Stimulated activated CD8-positive, alpha-beta memory T cell treated with anti-CD3 and anti-CD28 coated beads, Interleukin-4, amount 100 ng/mL, for 24 hours (primary cell): ENCODE data around the gene FAT1.

Source experiments
- DNase-seq: peaks from one replicate; pipeline ENCODE4 v3.0.0-alpha.2; 2020; ENCODE audit warnings: low read depth

FAT1 gene

DNA sequence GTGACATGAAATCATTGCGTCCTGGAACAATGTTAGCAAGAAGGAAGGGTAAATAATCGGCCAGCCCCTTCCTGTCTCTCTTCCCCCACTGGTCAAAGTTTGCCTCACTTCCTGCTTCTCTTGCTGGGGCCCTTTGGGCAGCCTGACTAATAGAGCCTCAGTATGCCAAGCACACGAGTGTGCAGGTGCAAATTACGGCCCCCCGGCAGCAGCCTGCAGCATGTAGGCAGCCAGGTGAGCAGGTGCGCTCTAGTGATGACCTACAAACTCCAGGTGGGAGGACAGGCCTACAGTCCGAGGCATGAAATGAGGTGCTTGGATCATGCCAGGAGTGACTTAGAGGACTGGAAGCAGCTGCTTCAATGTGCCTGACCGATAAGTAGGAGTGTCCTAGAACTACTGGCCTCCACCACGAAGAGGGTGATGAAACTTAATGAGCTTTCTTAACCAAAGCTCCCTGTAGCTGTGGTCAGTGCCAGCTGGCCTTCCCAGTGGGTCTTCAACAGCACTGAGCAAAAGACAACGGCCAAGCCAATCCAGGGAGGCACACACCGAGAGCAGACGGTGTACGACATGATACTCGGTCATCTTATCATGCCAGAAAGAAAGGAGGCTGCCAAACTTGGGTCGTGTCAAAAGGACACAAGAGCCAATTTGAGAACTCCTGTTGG lies 26.1 kb upstream of the FAT1 start:
- DNase-seq: no peak

DNA sequence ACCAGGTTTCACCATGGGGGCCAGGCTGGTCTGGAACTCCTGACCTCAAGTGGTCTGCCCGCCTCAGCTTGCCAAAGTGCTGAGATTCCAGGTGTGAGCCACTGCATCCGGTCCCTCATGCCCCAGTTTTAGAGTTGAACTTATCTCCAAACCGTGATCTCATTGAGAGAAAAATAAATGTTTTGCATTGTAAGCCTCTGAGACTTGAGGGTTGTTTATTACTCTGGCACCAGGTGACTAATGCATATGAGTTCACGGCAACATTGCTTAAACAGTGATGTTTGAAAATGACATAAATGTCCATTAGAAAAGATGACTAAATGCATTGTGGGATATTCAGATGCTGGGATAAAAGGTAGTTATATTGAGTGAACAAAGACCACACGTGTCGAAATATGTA lies 22.9 kb upstream of the FAT1 start:
- DNase-seq: no peak

GRCh38 chr4:186743261-186743660 lies 19.6 kb upstream of the FAT1 start:
- no peak for DNase-seq

- no peak for DNase-seq
These were observed 17.2 kb upstream of the FAT1 start for GRCh38 chr4:186740822-186741221.

DNA sequence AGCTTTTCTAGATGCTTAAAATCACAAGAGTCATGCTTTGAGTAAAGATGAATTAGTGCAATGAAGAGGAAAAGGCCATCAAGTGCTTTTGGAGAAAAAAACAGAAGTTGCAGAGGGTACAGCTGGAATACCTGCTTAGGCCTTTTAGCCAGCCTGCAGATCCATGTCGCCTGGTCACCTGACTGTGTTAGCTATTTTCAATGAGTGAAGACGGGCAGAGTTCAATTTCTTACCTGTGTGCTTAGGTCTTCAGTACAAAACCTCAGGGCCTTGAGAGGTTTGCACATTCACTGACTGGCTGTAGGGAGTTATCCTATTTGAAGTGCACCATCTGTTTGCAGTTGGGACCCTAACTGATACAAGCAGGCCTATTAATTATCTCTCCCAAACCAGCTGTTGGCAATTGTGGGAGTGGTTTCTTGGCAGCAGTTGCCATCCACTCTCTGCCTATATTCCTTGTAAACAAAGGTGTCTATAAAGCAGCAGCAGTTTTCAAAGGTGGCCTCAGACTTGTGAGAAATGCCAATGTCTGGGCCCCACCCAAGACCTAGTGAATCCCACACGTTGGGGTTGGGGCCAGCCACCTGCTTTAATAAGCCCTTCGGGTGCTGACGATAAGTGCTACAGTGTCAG lies 16.3 kb upstream of the FAT1 start:
- no peak for DNase-seq

DNA sequence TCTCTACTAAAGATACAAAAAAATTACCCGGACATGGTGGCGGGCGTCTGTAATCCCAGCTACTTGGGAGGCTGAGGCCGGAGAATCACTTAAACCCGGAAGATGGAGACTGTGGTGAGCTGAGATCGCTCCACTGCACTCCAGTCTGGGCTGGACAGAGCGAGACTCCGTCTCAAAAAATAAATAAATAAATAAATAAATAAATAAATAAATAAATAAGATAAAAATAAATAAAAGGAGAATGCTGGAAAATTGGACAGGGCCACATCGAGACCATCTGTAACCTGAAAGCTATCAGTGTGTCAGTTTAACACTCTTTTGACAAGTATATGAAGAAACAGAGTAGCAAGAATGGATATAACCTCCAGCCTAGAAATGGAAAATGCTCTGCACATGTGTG lies 15.7 kb upstream of the FAT1 start:
- no peak for DNase-seq

DNA sequence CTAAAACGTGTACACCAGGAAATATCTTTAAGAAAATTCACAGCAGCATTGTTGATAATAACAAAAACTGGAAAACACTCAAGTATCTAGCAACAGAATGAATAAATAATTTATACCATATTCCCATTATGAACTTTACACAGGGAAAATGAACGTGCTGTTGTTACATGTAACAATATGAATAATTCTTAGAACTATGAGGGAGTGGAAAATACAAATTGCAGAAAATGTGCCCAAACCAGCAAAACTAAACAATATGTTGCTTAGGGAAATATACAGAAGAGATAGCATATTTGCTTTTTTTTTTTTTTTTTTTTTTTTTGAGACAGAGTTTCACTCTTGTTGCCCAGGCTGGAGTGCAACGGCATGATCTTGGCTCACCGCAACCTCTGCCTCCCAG lies 14.8 kb upstream of the FAT1 start:
- DNase-seq: no peak

- DNase-seq: no peak
These were observed 13.8 kb upstream of the FAT1 start for GRCh38 chr4:186737427-186737826.

DNA sequence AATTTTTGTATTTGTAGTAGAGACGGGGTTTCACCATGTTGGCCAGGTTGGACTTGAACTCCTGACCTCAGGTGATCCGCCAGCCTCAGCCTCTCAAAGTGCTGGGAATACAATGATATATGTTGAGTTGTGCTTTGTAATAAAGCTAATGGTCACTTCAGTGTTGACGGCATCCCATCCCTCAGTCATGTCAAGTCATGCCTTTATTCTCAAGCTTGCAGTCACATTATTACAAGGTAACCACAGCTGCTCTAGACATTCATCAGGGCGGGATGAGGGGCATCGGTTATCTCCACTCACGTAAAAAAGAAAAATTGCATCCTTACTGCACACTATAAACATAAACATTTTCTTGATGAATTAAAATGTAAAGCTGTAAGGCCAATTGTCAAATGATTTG lies 12.8 kb upstream of the FAT1 start:
- DNase-seq: no peak

DNA sequence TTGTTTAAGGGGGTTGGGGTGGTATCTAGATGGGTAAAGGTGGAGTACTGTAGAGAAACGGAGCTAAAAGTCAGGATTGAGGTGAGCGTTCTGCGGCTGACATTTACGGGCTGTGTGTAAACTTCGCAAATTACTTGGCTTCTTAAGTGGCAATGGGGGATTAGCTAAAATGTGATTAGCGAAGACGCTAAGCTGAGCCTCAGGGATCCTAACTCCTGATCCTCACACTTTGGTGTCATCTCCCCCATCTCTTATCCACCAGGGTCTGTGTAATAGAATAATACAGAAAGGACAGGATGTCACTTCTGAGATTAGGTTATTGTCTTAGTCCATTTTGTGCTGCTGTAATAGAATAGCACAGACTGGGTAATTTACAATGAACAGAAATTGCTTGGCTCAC lies 10.6 kb upstream of the FAT1 start:
- DNase-seq: no peak

DNA sequence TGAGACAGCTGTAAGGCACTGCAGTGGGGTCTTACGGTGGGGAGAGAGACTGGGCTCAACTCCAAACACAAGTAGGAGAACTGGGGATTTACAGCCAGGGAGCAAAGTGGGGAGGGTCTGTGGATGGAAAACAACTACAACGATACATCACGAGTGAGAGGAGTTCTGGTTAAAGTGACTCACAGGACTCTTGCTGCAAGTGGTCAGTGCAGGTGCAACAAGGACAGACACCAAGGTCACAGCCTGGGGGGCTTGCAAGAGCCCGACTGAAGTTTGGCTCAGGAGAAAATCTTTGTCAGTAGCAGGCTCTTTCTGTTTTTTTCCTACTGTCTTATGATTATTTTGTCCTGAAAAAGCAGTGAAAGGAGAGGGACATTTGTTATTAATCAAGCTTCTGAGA lies 10.1 kb upstream of the FAT1 start:
- DNase-seq: no peak

- DNase-seq: no peak
These were observed 7.0 kb upstream of the FAT1 start for GRCh38 chr4:186730621-186731020.

GRCh38 chr4:186729856-186730255 lies 6.2 kb upstream of the FAT1 start:
- no peak for DNase-seq

- DNase-seq: no peak
These were observed 5.1 kb upstream of the FAT1 start for GRCh38 chr4:186728631-186729271.

- DNase-seq: no peak
These were observed 4.4 kb upstream of the FAT1 start for GRCh38 chr4:186727977-186728519.

DNA sequence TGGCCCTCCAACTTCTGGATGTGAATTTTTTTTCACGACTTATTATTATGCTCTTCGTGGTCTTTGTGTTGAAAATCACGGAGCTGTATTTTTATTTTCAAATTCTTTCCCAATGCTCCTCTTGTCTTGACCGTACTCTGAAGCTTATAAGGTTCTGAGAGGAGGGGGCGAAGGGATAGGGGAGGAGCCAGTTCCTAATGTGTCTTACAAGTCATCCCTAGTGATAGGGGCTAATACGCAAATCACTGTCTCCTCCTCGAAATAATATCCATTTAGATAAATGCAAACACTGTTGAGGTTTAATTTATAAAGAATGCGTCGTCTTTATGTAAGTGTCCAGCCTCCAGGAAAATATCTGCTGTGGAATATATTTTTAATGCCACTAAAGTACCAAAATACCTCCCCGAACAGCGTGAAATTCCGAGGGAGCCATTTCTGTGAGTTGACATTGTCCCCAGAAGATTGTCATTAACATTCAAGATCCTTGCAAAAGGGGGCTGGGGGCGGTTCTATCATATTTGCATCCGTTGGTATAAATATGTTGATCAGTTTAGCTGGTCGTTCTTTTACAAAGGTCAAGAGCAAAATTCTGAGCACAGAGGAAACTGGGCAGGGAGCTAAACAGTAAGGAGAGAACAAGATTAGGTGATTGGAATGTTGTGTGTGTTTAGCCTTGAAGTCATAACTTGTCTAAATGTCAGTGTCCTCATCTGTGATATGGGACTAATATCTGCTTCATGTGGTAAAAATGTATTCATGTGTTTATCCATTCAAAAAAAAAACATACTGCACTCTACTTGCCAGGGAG lies 3.7 kb upstream of the FAT1 start:
- DNase-seq: no peak

GRCh38 chr4:186726426-186727168 lies 2.9 kb upstream of the FAT1 start:
- no peak for DNase-seq

- DNase-seq: no peak
These were observed 2.1 kb upstream of the FAT1 start for GRCh38 chr4:186725469-186726425.

DNA sequence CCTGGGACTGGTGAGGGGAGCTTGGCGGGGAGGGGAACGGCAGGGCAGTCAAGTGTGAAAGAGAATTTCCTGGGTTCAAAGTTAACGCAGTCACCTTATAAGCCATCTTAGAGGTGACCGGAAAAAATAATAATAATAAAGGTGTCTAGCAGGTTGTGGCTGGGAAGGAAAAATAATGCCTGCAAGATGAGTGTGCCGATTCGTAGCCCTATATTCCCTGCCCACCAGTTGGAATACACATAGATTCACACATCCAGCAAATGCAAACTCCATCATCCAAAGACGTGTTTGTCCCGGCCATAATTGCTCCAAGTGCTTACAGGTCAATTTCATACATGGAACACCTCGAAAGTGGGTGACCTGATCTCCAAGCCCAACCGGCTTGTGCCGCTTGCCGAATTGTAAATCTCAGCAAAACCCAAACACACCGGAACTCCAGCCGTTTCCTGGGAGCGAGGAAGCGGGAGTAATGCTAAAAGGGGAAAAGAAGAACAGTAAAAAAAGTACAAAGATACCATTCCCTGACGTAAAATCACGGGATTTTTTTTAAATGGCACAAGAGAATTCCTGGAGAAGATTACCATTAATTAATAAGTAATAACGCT lies 1.3 kb upstream of the FAT1 start:
- DNase-seq: no peak
